Measurements from ENCODE around the gene ATP9A. TPM values are rescaled to one million over a fixed set of nuclear protein-coding genes. Genes with fewer than 3 reads are reported as not detected.
A peak's percentile ranks its signal among the peaks of the same experiment; 100 is the strongest.

ATP9A gene
- total and polyA plus RNA-seq, 2 donors (not counting 3 experiments of a cell fraction or from before 2014, with no cell fraction given), result 20.9 to 41.5 TPM

- DNase-seq (ENCODE audit: low read depth, low spot score) (peak; percentile 81), FAIRE-seq (peak; percentile 89)
- Histone ChIP-seq H3K4me1 (ENCODE audit: control insufficient read depth, extremely low read depth, insufficient read depth, low read length) (peaks cover 14% of the 10 kb centered on the region), H3K27ac (ENCODE audit: insufficient read depth, low read depth, low read length) (peak overlapping the region; percentile 41), H3K4me3 (replicated peaks in 1 of 3; ENCODE audit: insufficient read depth in 1 of 3, low read depth in 1 of 3, low read length in 3 of 3) (no peak overlapping the region), H3K79me2 (ENCODE audit: control insufficient read depth, insufficient read depth, low read length) (no peaks in the 10 kb centered on the region), H3K9ac (replicated peaks; ENCODE audit: extremely low read depth, insufficient read depth, low read length) (no peak overlapping the region), H3K36me3 (ENCODE audit: control insufficient read depth in 2 of 2, extremely low read depth in 1 of 2, insufficient read depth in 2 of 2, low read length in 2 of 2) (peaks cover 0 to 7% of the 10 kb centered on the region in 2 experiments), H3K27me3 (ENCODE audit: control insufficient read depth in 2 of 2, insufficient read depth in 2 of 2, low read length in 2 of 2) (no peaks in the 10 kb centered on the region), H3K9me1 (replicated peaks; ENCODE audit: control insufficient read depth, extremely low read depth, insufficient read depth, low read length) (no peaks in the 10 kb centered on the region), H2AFZ (ENCODE audit: low read depth, low read length) (peak overlapping the region; percentile 67), H3K9me3 (replicated peaks; ENCODE audit: control insufficient read depth, insufficient read depth, low read length) (no peaks in the 10 kb centered on the region), H3K4me2 (ENCODE audit: insufficient read depth, low read length) (no peak overlapping the region), H4K20me1 (replicated peaks; ENCODE audit: control insufficient read depth, extremely low read depth, insufficient read depth, low read length) (no peaks in the 10 kb centered on the region)
- TF ChIP-seq CTCF (IDR thresholded peaks at IDR 0.05; ENCODE audit: extremely low read depth in 1 of 2, insufficient read depth in 1 of 2, low read depth in 1 of 2, low read length in 2 of 2), result peak; percentile 82 to 84
- TF ChIP-seq POLR2A (IDR thresholded peaks at IDR 0.05; ENCODE audit: low read depth, low read length), result no peak
- BruUV-seq (replicated peaks), result no TSS peak
- CTCF ChIA-PET, result interaction anchor here (0.5 to 3.1 kb wide), 35 partner anchors 10 to 643 kb away, joined by 3 to 50 read pairs (median 4); partner anchors contain the start of gene NFATC2
- intact Hi-C loops (cut with micrococcal nuclease), result loop anchor here (1.0 kb wide), 4 partner anchors 24 to 637 kb away; no protein-coding TSS in a partner anchor
- dilution Hi-C loops (cut with MboI; ENCODE audit: extremely low pct_ligation_motif_present, low sequenced_read_pairs), result no loop called here
- POLR2A ChIA-PET, result interaction anchor here (0.5 kb wide), 1 partner anchor 63 kb away, joined by 3 read pairs; no protein-coding TSS in a partner anchor
Observed at GRCh38 chr20:51624157-51624731, 143.9 kb downstream of the ATP9A start.

GRCh38 chr20:51623255-51623654 is 144.9 kb downstream of the ATP9A start:
- DNase-seq (ENCODE audit: low read depth, low spot score), result no peak
- H3K4me2 ChIP-seq (ENCODE audit: insufficient read depth, low read length), result no peak overlapping the region
- no peak overlapping the region for H2AFZ ChIP-seq (ENCODE audit: low read depth, low read length)
- H3K9ac ChIP-seq (replicated peaks; ENCODE audit: extremely low read depth, insufficient read depth, low read length), result no peak overlapping the region
- ChIA-PET CTCF (interaction anchor here (0.9 to 1.7 kb wide), 7 partner anchors 10 to 636 kb away, joined by 3 to 14 read pairs (median 4); partner anchors contain the start of gene NFATC2), POLR2A (no interaction called here)
- no peaks in the 10 kb centered on the region for H3K79me2 ChIP-seq (ENCODE audit: control insufficient read depth, insufficient read depth, low read length)
- no peak for FAIRE-seq
- no TSS peak for BruUV-seq (replicated peaks)
- no peak overlapping the region for H3K27ac ChIP-seq (ENCODE audit: insufficient read depth, low read depth, low read length)
- H3K36me3 ChIP-seq (ENCODE audit: control insufficient read depth in 2 of 2, extremely low read depth in 1 of 2, insufficient read depth in 2 of 2, low read length in 2 of 2), result peaks cover 0 to 12% of the 10 kb centered on the region in 2 experiments
- no peaks in the 10 kb centered on the region for H3K9me3 ChIP-seq (replicated peaks; ENCODE audit: control insufficient read depth, insufficient read depth, low read length)
- intact Hi-C loops (cut with micrococcal nuclease), result no loop called here
- TF ChIP-seq EZH2 (IDR thresholded peaks at IDR 0.05; ENCODE audit: borderline replicate concordance, low read depth, low read length, severe bottlenecking) (no peak), MAX (IDR thresholded peaks at IDR 0.05; ENCODE audit: insufficient read depth, insufficient read length) (no peak), GATA2 (IDR thresholded peaks at IDR 0.05; ENCODE audit: insufficient read depth, insufficient read length, low read depth, low read length) (no peak), CTCF (IDR thresholded peaks at IDR 0.05; ENCODE audit: extremely low read depth in 1 of 2, insufficient read depth in 1 of 2, low read depth in 1 of 2, low read length in 2 of 2) (no peak), FOS (IDR thresholded peaks at IDR 0.05; ENCODE audit: borderline replicate concordance, insufficient read depth, low read length) (no peak), POLR2AphosphoS5 (IDR thresholded peaks at IDR 0.05; ENCODE audit: insufficient read depth, low read depth, low read length) (no peak), POLR2A (IDR thresholded peaks at IDR 0.05; ENCODE audit: low read depth, low read length) (no peak), MYC (IDR thresholded peaks at IDR 0.05; ENCODE audit: low read depth, low read length) (no peak), JUN (IDR thresholded peaks at IDR 0.05; ENCODE audit: borderline replicate concordance, insufficient read depth, insufficient read length, low read depth) (no peak)
- H3K4me3 ChIP-seq (replicated peaks in 1 of 3; ENCODE audit: insufficient read depth in 1 of 3, low read depth in 1 of 3, low read length in 3 of 3), result no peak overlapping the region
- no peaks in the 10 kb centered on the region for H3K27me3 ChIP-seq (ENCODE audit: control insufficient read depth in 2 of 2, insufficient read depth in 2 of 2, low read length in 2 of 2)
- no peaks in the 10 kb centered on the region for H4K20me1 ChIP-seq (replicated peaks; ENCODE audit: control insufficient read depth, extremely low read depth, insufficient read depth, low read length)
- peaks cover 6% of the 10 kb centered on the region for H3K4me1 ChIP-seq (ENCODE audit: control insufficient read depth, extremely low read depth, insufficient read depth, low read length)
- H3K9me1 ChIP-seq (replicated peaks; ENCODE audit: control insufficient read depth, extremely low read depth, insufficient read depth, low read length), result no peaks in the 10 kb centered on the region
- dilution Hi-C loops (cut with MboI; ENCODE audit: extremely low pct_ligation_motif_present, low sequenced_read_pairs), result no loop called here
